NCI-H2196 treated with DMSO at 0.1 percent for 48 hours (cell line): ENCODE results near the gene SAXO1.
"Not testable (repeated sequence)": the region's sequence is repeated elsewhere in the genome, so short reads cannot be mapped to it uniquely, and the experiment has no call there.

Experiments used
- DNase-seq: peaks from one replicate; lab custom pipeline; 2025; ENCODE audit not compliant: unreplicated experiment; lab: John Stamatoyannopoulos, UW

The SAXO1 gene, protein sequence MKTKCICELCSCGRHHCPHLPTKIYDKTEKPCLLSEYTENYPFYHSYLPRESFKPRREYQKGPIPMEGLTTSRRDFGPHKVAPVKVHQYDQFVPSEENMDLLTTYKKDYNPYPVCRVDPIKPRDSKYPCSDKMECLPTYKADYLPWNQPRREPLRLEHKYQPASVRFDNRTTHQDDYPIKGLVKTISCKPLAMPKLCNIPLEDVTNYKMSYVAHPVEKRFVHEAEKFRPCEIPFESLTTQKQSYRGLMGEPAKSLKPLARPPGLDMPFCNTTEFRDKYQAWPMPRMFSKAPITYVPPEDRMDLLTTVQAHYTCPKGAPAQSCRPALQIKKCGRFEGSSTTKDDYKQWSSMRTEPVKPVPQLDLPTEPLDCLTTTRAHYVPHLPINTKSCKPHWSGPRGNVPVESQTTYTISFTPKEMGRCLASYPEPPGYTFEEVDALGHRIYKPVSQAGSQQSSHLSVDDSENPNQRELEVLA

DNA sequence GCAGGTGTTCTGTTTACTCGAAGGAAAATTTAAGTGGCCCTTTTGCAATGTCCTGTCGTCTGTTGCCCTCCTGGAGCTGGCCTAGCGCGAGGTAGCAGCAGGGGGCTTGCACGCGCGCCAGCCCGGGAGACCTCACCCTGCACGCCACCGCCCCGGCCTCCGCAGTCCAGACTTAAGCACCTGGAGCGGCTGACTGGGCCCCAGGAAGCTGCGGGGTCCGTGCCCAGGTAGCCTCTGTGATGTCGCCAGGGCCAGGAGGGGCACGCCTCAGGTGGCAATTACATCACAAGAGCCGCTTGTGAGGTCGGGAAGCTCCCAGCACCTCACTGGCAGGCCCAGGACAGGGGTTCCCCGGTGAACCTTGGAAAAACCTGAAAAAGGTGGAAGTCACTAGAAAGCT is at the start of gene SAXO1:
Gene SAXO1, minus strand, starts transcription at position 195 of the 400 bp plus-strand sequence. CDS start 301 bp downstream, outside the sequence.
- DNase-seq, result no peak

DNA sequence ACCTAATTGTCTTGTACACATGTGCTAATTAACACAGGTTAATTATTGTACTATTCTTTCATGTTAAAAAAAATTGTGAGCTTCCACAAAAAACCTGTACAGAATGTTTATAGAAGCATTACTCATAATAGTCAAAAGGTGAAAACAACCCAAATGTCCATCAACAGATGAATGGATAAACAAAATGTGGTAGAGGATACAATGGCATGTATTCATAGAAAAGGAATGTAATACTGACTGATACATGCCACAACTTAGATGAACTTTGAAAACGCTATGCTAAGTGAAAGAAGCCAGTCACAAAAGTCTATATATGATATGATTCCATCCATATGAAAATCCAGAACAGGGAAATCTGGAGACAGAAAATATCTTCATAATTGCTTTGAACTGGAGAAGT is 41.8 kb upstream of the SAXO1 start:
- no peak for DNase-seq

DNA sequence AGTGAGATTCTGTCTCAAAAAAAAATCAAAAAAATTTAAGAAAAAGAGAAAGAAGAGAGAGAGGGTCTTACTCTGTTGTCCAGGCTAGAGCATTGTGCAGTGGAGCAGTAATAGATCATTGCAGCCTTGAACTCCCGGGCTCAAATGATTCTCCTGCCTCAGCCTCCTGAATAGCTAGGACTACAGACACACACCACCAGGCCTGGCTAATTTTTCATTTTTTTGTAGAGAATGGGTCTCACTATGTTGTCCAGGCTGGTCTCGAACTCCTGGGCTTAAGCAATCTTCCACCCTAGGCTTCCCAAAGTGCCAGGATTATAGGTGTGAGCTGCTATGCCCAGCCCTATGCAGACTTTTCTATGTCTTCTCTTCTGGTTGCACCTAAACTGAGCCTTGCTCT is 41.2 kb upstream of the SAXO1 start:
- no peak for DNase-seq

DNA sequence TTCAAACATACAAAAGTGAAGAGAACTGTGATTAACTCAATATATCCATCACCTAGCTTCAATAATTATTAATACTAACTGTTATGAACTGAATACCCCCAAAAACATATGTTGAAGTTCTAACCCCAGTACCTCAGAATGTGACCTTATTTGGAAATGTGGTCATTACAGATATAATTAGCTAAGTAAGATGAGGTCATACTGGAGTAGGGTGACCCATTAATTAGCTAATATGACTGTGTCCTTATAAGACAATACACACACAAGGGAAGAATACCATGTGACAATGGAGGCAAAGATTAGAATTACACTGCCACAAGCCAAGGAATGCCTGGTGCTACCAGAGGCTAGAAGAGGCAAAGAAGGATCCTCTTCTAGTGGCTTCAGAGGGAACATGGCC is 24.0 kb upstream of the SAXO1 start:
- DNase-seq, result no peak

DNA sequence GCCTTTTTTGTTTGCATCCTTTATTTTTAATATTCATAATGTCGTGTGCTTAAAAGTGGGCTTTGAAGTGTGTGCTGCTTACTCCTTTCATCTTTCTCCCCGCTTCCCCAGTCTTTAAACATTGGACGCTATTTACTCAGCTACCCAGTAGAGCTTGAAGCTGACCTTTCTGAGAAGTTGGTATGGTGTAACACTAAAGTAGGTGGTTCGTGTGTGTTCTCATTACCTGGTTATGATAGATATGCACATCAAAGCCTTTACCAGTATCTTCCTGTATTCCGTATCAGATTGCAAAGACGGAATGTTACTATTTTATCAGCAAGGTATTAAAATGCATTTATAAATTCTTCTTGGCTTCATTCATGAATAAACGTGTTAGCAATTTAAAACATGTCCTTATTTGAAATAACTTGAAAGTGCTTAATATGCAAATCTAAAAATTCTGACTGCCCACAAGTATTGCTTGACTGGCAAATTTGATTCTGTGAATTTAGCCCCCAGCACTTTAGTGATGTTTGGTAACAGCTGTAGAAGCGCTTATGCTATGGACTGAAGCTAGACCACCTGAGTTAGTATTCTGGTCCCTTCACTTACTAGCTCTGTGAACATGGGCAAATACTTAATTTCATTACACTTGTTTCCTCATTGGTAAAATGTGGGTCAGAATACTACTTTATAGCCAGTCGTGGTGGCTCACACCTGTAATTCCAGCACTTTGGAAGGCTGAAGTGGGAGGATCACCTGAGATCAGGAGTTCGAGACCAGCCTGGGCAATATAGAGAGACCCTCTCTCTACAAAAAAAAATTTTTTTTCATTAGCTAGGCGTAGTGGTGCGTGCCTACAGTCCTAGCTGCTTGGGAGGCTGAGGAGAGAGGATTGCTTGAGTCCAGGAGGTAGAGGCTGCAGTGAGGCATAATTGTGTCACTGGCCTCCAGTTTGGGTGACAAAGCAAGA is 17.9 kb upstream of the SAXO1 start:
- no peak for DNase-seq

DNA sequence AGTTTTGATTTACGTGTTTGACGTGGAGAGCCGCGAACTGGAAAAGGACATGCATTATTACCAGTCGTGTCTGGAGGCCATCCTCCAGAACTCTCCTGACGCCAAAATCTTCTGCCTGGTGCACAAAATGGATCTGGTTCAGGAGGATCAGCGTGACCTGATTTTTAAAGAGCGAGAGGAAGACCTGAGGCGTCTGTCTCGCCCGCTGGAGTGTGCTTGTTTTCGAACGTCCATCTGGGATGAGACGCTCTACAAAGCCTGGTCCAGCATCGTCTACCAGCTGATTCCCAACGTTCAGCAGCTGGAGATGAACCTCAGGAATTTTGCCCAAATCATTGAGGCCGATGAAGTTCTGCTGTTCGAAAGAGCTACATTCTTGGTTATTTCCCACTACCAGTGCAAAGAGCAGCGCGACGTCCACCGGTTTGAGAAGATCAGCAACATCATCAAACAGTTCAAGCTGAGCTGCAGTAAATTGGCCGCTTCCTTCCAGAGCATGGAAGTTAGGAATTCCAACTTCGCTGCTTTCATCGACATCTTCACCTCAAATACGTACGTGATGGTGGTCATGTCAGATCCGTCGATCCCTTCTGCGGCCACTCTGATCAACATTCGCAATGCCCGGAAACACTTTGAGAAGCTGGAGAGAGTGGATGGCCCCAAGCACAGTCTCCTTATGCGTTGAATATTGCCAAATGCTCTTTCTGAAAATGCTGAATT is 17.1 kb upstream of the SAXO1 start:
- DNase-seq, result no peak

DNA sequence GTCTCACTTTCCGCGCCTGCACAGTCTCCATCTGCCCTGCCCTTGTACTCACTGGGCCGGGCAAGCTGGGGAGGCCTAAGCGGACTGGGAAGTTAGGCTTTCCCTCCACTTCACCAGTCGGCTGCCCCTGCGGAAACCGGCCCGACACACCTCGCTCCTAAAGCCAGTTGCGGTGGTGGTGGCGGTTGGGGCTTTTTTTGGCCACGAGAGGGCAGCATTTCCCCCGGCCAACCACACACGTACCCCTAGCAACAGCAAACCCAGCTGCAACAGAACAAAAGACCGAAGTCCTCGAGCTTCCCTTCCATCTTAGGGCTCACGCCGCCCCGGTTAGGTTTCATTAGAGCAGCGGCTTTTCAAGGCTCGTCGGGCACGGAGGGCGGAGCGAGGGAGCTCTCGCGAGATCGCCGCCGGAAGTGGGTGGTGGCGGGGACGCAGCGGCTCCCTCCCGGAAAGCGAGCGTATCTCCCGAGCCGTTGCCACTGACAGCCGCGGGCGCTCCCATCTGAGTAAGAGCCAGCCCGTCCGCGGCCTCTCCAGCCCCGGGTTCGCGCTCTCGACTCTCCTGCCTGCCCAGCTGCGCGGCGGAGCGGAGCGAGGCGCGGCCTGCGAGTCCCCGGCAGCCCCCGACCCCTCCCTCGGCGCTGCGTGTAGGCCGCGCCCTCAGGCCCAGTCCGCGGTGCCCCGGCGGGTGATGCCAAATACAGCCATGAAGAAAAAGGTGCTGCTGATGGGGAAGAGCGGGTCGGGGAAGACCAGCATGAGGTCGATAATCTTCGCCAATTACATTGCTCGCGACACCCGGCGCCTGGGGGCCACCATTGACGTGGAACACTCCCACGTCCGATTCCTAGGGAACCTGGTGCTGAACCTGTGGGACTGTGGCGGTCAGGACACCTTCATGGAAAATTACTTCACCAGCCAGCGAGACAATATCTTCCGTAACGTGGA is 16.2 kb upstream of the SAXO1 start, which contains the start of gene RRAGA:
Gene RRAGA, plus strand, starts transcription at position 462 of the 951 bp plus-strand sequence. Its CDS starts 233 bp downstream, at position 695.
- peak; percentile 93 for DNase-seq

DNA sequence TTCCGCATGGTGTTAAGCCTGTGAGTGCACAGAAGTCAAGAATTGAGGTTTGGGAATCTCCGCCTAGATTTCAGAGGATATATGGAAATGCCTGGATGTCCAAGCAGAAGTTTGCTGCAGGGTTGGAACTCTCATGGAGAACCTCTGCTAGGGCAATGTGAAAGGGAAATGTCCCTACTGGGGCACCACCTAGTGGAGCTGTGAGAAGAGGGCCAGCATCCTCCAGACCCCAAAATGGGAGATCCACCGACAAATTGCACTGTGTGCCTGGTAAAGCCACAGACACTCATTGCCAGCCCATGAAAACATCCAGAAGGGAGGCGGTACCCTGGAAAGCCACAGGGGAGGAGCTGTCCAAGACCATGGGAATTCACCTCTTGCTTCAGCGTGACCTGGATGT is 3.6 kb upstream of the SAXO1 start:
- DNase-seq, result no peak

DNA sequence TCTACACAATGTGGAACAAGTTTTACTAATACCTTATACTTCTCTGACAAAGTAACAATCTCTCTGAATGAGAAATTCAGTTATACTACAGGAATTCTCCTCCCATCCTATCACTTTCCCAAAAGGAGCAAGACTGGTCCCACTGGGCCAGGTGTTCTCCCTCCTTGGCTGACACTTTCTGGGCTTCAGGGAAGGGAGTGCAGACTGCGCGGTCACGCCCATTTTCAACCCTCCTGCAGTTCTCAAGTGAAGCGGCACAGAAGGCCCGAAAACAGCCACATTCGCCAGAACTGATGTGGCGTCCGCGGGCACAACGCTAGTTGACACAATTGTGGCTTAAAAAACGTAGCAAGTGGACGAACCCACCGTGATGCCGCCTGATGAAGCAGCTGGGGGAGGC is 603 bp downstream of the SAXO1 start:
- no peak for DNase-seq

DNA sequence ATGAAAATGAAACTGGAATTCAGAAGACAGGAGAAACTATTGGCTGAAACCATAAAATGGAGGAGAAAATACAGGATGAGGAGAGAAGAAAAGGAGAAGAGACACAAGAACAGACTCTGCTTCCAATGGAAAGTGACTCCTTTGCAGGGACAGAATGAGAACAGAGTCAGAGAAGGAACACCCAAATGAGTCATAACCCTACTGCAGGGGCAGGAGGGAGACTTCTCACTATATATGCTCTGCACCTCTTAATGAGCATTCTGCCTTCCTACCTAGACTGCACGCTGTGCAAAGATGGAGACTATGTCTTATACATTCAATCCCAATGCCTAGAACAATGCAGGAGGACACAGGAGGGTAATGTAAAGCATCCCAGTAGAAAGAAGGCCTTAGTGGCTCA is 2.1 kb downstream of the SAXO1 start:
- no peak for DNase-seq

DNA sequence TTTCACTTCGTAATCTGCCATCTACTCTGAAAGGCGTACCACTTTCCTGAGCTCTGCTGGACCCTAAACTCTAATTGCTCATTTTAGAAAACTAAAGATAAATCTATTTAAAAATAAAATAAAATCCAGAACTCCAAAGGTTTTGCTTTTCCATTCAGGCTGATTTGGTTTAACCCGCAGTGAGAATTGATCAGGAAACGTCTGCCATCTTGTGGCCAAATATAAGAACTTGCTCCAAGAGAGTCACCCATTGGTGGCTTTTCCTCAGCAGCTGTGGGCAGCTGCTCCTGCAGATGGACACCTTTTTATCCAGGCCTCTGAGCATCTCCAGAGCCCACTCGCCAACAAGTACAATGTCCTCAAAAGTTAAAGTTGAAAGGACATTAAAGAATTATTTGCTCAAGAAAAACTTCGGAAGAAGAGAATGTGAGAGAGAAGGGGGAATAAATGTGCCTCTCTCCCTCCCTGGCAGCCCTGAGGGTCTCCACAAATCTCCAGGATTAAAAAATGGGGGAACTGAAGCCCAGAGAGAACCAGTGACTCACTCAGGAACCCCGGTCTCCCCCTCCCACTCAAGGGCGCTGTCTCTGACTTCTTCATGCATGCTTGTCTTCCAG is 4.1 kb downstream of the SAXO1 start:
- peak; percentile 56 for DNase-seq

DNA sequence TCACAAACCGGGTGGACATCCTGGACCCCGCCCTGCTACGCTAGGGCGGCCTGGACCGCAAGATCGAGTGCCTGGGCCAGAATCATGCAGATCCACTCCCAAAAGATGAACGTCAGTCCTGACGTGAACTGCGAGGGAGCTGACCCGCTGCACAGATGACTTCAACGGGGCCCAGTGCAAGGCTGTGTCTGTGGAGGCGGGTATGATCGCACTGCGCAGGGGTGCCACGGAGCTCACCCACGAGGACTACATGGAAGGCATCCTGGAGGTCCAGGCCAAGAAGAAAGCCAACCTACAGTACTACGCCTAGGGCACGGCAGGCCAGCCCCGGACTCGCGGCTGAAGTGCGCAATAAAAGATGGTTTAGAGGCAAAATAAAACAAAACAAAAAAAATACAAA is 5.2 kb downstream of the SAXO1 start:
- DNase-seq, result no peak

DNA sequence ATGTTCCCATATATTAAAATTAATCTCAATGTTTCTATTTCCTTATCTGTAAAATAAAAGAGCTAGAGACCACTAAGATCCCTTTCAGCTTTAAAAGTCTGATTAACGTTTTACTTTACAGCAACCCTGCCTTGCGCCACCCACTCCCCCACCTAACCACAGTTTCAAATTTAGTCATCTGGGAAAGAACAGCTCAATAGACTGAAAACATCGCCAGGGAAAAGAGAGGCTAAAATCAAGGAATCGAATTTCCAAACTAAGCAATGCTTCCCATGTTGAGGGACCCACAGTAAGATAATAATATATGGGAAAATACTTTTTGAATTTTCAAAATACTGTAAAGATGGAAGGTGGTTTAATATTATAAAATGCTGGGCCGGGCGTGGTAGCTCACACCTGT is 6.6 kb downstream of the SAXO1 start:
- no peak for DNase-seq

DNA sequence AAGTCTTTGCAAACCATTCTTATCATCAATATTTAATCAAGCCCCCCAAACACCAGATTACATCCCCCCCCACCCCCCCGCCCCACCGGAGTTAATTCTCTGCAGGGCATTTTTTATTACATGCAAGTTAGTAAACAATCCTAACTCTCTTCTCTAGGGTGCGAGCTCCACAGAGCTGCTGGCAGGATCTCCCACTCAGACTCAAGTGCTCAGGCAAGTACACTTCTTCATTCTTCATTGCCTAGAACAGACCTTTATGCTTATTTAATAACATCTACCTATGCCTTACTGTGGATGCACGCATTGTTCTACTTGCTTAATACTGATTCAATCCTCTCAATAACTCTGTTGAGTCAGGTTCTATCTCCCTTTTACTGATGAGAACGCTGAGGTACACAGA is 9.9 kb downstream of the SAXO1 start:
- DNase-seq, result no peak

DNA sequence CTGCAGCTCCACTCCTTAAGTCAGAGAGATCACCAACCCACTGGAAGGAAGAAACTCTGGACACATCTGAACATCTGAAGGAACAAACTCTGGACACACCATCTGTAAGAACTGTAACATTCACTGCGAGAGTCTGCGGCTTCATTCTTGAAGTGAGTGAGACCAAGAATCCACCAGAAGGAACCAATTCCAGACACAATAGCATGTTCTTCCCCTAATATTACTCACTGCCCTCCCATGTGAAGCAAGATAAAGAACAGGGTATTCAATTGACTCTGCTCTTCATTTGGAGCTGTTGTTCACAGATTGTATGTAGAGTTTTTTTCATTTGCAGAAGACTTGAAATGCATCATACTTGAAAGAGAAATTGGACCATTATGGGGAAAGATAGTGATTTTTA is 10.8 kb downstream of the SAXO1 start:
- DNase-seq, result no peak

DNA sequence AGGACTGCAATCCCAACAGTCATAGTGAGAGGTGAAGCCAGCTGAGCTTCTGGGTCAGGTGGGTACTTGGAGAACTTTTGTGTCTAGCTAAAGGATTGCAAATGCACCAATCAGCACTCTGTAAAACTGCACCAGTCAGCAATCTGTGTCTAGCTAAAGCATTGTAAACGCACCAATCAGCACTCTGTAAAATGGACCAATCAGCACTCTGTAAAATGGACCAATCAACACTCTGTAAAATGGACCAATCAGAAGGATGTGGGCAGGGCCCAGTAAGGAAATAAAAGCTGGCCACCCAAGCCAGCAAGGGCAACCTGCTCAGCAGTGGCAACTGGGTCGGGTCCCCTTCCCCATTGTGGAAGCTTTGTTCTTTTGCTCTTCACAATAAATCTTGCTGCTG is 11.4 kb downstream of the SAXO1 start:
- DNase-seq, result not testable (repeated sequence)

DNA sequence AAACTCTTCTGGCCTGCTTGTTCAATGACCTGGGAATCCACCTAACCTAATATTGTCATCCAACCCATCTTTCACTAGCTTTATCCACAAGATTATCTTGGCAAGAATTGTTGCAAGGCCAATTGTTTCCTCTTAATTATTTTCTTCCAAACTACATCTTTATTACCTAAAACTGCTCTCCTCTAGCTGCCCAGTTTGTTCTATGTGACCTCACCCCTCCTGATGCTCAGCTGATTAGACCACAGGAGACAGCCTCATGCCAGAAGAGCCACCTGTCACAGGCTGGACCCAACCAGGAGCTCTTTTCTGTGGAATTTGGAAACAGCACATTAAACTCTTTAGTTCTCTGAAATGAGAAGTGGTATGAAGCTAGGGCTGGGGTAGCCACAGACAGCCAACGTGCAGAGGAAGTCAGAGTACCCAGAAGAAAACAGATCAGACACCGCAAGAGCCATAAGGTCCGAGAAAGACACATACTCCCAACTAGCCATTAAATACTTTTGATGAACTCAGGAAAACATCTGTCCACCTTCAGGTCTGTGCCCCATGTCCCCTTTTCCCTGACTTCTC is 12.0 kb downstream of the SAXO1 start:
- DNase-seq, result no peak

DNA sequence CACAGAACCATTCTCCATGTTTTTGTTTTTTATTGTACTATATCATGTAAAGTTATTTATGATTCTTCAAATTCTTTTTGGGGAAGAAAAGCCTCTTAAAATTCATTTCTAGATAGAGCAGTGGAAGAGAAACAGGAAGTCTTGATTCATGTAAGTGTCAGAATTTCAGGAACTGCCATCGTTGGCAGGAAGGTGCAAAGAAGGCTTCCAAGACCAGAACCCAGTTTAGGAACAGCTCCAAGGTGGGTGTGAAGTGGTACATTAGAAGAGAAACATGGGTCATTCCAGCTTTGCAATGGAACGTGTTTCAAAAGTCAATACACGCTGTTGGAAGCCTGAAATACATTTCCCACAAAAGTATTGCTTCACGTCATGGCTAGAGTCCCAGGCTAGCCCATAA is 14.8 kb downstream of the SAXO1 start:
- no peak for DNase-seq

DNA sequence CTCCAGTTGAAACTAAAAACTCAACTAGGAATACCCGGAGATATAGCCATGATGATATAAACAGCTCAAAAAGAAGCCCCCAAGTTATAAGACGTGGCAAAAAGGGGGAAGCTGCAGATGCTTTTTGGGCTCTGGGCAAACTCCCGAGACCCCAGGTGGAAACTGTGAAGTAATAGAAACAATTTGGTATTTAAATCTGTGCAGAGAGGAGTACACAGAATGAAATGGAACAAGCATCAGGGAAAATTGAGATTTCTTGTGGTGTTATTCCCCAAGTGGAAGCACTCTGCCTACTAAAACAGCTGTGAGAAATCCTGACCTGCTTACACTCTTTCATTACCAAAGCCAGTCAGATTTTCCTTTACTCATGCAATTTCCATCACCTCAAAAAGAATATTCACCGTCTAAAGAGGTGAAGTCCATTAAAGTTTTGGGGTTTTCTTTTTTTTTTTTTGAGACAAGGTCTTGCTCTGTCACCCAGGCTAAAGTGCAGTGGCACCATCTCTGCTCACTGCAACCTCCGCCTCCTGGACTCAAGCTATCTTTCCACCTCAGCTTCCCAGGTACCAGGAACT is 23.5 kb downstream of the SAXO1 start:
- DNase-seq, result no peak
